Femur (tissue), 1 donor: Measurements from ENCODE around the gene SNX9.
A peak's percentile ranks its signal among the peaks of the same experiment; 100 is the strongest.
"Not testable (repeated sequence)": the region's sequence is repeated elsewhere in the genome, so short reads cannot be mapped to it uniquely, and the experiment has no call there.

Source experiments
- DNase-seq: peaks from one replicate; pipeline ENCODE4 v3.0.0-alpha.2; 2017

The SNX9 gene

DNA sequence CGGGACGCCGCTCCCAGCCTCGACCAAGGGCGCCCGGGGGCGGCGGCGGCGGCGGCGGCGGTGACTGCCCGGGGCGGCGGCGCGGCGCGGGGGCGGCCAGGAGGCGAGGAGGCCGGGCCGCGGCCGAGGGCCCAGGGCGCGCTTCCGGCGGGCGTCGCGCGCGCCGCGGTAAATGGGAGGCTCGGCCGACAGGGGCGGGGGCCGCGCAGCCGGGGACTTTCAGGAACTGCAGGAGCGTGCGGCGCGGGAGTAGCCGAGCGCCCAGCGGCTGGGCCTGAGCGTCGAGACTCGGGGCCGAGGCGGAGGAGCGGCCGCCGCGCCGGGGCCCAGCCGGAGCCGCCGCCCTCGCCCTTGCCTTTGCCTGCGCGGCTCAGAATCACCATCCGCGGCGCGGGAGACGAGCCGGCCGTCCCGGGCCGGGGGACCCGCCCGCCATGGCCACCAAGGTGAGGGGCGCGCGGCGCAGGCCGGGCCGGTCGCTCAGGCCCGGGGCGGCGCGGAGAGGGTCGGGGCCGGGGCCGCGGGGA is at the start of gene SNX9:
TSS of gene SNX9 (plus strand) at position 246 of the 527 bp plus-strand sequence. CDS start at position 435, 189 bp downstream.
- DNase-seq, result peak; percentile 86

DNA sequence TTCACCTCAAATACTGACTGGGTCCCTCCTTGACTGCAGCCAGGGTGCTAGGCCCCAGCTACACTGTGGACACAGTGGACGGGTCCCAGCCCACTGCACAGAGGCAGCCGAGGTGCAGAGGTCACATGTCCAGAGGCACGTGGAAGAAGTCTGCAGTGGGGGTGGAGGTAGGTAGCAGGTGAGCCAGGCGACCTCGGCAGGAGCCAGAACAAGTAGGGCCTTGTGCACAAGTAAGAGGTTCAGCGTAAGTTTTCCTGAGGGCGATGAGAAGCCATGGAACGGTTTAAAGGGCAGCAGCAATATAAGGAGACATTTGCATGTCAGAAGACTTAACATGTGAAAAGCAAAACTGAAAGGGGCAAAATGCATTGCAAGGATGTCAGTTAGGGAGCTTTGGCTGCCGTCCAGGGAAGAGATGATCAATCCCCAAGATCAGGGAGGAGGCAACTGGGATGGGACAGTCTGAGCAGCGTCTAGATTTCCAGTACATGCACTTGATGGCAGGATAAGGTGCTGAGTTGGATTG is 49.7 kb upstream of the SNX9 start:
- no peak for DNase-seq

DNA sequence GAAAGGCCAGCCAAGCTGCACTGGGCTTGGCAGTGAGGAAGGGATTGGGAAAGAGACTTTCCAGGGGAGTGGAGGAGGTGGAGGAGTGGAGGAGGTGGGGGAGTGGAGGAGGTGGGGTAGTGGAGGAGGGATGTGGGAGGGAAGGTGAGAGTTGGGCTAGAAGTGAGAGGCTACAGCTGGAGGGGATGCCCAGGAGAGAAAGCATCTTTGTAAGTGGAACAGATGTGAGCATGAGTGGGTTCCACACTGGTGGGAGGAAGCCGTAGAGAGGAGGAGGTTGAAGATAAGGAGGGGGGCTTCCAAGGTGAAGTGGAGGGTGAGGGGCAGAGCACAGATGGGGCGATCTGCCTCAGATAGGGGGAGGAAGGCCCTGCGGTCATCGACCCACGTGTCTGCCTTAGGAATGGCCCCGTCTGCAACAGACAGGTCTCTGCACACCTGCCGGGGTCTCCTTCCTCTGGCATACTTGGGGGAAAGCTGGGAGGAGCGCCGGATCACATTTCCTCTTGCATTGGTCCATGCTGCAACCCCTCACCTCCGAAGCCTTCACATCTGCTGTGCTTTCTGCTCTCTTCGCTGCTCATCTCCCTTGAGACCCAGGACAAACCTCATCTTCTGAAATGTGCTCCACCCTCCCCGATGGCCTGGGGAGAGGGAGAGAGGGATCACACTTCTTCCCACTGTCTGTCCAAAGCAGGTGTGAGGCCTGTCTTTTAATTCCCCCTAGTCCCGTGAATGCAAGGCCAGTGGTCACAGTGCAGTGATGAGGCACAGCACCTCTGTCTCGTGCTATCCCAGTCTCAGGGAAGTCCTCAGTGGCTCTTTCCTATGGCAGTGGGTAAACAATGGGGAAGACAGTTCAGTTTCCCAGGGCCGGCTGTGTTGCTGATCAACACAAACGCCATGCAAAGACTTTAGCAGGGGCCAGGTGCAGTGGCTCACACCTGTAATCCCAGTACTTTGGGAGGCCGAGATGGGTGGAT is 48.6 kb upstream of the SNX9 start:
- no peak for DNase-seq

DNA sequence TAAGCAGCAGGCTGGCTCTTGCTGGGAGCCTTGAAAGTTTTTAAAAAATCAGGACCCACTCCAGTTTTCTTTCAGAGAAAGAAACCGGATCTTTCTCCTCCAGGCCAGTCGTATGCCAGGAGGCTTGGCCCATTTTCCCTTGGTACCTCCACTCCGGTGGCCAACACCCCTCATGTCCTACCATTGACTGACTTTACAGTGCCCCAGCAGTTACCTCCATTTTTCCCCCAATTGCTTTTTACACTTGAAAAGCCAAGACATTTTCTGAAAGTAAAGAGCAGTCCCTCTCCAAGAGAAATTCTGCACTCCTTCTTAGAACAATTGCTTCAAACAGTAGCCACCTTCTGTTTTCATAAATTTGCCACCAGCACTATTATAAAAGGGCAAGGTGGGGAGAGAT is 47.7 kb upstream of the SNX9 start:
- no peak for DNase-seq

DNA sequence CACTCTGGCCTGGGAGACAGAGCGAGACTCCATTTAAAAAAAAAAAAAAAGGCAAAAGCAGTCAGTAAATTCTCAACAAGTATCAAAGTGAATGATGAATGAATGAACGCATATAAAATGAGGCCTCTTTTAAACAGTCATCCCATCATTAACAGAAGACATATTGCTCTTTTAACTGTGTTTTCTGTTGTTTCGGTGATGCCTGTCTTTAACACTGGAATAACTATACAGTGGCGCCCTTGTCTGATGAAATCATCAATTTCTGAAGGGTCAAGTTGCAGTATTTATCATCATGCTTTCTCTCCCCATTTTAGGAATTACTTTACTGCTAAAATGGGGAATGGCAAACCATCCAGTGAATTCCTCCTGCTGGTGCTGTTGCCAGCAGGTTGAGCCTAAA is 45.7 kb upstream of the SNX9 start:
- no peak for DNase-seq

DNA sequence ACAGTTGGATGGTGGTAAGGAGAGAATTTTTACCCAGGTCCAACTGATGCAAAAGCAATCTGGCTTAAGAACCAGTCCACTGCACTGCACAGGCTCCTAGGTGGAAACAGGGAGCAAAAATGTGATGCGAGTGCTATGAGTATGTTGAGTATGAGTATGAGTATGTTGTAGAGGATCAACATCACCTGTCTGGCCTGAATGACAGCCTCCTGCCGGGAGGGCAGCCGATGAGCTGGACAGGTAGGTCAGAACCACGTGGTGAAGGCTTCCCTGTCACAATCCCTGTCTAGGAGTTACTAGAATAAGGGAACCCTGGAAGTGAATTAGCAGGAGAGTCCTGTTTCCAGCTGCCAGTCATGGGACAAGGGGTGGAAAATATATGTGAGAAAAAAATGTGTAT is 44.3 kb upstream of the SNX9 start:
- DNase-seq, result no peak

DNA sequence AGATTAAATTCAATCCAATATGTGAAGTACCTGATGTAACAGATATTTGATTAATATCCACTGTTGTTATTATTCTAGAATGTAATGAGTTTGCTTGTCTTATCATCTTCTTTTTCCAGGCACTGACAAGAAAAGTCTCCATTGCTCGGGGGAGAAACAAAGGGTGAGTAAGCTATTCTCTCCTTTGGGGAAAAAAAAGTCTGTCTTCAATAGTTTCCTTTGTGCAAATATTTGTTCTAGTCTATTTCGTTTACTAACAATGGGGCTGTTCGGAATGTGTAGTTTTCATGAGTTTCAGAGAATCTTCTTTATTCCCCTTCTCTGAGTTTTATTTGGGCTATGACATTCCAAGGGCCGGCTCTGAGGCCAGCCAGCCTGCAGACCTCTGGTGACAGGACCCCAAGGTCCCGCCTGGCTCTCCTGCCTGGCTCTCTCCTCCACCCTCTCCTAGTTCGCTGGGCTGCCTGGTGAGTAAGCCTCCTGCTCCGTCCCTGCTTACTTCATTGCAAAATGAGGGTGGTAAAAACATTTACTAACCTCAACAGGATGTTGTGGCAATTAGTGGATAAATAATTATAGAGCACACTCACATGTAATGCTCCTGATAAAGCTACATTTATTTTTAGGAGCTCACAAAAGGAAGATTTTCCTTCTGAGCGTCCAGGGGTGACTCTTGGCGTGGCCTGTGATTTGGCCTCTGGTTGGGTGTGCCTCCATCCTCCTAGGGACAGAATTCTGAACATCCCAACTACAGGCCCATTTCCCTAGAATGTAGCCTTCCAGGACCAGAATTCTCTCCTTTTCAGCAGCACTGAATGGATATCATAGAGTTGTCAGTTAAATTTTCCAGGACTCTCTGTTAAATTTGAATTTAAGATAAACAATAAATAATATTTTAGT is 43.1 kb upstream of the SNX9 start:
- no peak for DNase-seq

DNA sequence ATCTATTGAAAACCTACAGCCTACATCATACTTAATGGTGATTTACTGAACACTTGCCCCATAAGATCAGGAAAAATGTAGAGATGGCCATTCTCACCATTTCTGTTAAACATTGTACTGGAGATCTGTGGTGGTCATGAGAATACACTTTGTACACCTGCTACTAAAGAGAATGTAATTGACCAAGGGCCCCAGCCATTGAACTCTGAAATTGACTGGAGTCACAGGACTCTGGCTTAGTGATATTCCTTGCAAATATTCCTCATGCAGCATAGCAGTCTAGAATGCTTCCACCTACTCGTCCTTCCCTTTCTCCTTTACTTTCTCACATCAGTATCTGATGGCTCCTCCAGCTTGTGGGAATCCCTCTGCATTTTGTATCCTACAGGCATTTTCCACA is 37.4 kb upstream of the SNX9 start:
- no peak for DNase-seq

DNA sequence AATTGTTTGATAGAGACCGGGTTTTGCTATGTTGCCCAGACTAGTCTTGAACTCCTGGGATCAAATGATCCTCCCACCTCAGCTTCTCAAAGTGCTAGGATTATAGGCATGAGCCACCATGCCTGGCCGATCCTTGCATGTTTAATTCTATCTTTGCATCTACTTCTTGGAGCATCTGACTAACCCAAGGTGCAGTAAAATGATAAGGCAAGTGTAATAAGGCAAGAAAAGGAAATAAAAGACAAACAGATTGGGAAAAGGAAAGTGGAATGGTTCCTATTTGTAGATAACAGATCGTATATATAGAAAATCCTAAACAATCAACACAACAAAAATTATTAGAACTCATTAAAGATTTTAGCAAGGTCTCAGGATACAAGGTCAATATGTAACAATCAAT is 36.8 kb upstream of the SNX9 start:
- DNase-seq, result no peak

DNA sequence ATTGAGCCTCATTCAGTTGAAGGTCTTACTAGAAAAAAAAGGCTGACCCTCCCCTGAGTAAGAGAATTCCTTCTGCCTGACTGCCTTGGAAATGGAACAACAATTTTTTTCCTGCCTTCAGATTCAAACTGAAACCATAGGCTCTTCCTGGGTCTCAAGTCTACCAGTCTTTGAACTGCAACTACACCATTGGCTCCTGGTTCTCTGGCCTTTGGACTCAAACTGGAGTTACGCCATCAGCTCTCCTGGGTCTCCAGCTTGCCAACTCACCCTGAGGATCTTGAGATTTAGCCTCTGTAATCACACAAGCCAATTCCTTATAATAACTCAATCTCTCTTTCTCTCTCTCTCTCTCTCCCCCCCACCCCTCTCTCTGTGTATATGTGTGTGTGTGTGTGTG is 36.0 kb upstream of the SNX9 start:
- no peak for DNase-seq

DNA sequence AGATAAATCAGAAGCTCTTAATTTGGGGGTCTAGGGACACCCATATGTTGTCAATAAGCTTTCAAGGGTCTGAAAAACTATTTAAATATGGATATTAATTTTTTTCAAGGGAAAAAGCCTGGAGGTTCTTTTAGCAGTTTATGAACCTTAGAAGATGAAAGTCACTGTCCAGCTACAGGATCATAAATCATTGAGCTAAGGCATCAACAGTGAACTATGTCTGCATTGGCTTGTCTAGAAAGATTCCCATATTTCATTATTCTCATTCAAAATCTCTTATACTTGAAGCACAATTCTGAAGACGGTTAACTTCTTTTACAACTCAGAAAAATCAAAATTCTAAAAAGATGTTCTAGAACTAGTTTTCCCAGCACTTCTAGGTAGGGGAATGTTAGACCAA is 34.9 kb upstream of the SNX9 start:
- no peak for DNase-seq

DNA sequence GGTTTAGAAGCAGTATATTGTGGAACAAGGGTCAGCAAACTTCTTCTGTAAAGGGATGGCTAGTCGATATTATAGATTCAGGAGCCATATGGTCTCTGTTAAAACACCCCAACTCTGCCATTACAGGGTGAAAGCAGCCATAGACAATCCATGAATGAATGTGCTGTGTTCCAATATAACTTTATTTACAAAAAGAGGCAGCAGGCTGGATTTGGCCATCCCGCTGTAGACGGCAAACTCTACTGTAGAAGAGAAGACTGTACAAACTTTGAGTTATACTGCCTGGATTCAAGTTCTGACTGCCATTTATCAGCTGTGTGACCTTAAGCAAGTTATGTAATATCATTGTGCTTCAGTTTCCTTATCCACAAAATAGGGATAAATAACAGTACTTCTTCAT is 33.7 kb upstream of the SNX9 start:
- DNase-seq, result no peak

DNA sequence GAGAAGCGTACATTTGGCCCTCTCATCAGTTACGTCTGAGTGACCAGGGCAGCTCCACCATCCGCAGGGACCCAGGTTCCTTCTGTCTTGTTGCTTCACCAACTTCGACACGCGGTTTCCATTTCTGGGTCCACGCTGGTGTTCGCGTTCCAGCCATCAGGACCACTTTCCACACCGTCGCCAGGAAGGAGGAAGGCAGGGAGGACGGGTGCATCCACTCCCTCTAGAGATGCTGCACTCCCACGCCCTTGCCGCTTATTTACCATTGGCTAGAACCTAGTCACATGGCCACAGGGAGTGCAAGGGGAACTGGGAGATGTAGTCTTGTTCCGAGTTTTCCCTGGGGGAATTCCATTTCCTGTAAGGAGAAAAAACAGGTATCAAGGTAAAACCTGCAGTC is 33.2 kb upstream of the SNX9 start:
- no peak for DNase-seq

DNA sequence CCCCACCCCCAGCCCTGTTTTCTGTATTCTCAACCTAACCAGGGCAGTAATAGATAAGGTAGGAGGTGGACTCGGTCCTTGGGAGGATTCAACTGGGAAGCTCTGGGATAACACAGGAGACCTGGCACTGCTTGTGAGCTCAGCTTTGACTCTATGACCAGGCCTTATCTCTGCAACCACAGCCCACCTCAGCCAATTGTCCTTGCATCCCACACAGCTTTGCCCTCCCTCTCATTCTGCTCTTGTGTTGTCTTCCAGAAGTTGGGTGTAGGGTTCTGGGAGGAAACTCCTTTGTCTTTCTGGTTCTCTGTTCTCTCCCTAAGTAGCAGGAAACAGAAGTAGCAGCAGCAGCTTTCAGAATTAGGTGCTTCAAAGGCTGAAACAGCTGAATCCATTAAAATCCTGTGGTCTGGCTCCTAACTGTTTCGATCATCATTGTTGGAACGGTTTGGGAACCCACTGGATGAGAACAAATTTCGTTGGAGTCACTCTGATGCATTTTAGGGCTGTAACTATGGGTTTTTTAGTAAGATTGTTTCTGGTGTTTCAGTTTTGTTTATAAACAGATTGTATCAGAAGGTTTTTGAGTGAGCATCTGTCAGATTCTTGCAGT is 32.4 kb upstream of the SNX9 start:
- DNase-seq, result no peak

DNA sequence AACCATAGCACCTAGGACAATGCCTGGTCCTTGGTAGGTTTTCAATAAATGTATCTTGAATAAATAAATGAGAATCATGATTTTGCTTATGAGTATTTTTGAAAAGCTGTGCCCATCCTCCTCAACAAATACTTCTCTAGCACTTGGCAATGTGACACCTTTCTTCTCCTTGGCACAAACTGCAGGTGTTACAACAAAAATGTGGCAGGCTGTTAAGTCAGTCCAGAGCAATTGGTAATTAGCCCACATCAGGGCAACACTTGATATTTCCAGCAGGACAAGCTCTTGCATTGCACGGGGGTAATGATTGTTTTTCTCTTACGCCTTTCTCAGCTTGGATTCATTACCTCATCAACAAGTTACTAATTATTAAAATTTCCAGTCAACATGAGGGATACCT is 31.6 kb upstream of the SNX9 start:
- DNase-seq, result no peak

DNA sequence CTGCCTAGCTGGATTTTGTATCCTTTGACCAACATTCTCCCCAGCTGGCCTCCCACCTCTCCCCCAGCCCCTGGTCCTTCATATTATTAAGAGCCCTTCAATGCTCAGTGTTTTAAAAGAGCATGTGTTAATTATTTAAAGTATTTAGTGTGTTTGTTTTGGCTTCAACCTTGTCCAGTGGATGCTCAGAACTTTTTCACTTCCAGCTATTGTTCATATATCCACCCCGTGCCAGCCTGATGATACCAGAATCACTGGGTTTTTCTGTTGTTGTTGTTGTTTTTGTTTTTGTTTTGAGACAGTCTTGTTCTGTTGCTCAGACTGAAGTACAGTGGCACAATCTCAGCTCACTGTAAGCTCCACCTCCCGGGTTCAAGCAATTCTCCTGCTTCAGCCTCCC is 30.4 kb upstream of the SNX9 start:
- no peak for DNase-seq

DNA sequence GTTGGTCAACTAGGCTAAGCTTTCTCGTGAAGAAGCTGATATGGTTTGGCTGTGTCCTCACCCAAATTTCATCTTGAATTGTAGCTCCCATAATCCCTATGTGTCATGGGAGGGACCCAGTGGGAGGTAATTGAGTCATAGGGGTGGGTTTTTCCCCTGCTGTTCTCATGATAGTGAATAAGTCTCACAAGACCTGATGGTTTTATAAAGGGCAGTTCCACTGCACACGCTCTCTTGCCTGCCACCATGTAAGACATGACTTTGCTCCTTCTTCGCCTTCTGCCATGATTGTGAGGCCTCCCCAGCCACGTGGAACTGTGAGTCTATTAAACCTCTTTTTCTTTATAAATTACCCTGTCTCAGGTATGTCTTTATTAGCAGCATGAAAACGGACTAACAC is 29.0 kb upstream of the SNX9 start:
- not testable (repeated sequence) for DNase-seq

DNA sequence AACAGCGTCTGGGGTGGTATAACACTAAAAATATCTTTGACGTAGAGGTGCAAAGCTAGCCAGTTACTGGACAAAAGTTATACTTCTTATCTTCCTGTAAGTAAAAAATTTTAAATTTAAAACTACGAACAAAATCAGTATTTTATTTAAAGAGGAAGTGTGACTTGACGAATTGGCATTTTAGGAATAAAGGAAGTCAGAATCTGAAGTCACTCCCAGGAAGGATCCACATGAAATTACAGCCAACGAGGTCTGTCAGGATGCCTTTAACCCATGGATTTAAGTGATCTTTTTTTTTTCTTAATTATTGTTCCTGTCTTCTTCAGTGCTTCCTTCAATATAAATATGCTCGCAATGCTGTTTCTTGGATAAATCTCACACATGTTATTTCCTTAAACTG is 27.2 kb upstream of the SNX9 start:
- no peak for DNase-seq

DNA sequence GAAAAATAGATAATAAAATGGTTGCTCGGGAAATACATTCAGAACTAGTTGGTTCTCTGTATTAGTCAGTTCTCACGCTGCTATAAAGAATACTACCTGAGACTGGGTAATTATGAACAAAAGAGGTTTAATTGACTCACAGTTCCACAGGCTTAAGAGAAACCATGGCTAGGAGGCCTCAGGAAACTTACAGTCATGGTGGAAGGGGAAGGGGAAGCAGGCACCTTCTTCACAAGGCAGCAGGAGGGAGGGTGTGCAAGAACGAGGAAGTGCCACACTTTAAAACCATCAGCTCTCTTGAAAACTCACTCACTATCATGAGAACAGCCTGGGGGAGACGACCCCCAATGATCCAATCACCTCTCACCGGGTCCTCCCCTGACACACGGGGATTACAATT is 24.2 kb upstream of the SNX9 start:
- DNase-seq, result no peak

DNA sequence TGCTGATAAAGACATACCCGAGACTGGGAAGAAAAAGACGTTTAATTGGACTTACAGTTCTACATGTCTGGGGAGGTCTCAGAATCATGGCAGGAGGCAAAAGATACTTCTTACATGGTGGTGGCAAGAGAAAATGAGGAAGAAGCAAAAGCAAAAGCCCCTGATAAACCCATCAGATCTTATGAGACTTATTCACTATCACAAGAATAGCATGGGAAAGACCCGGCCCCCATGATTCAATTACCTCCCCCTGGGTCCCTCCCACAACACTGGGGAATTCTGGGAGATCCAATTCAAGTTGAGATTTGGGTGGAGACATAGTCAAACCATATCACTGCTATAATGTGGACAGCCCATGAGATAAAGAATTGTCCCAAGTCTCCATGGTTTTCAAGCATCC is 23.5 kb upstream of the SNX9 start:
- DNase-seq, result not testable (repeated sequence)

DNA sequence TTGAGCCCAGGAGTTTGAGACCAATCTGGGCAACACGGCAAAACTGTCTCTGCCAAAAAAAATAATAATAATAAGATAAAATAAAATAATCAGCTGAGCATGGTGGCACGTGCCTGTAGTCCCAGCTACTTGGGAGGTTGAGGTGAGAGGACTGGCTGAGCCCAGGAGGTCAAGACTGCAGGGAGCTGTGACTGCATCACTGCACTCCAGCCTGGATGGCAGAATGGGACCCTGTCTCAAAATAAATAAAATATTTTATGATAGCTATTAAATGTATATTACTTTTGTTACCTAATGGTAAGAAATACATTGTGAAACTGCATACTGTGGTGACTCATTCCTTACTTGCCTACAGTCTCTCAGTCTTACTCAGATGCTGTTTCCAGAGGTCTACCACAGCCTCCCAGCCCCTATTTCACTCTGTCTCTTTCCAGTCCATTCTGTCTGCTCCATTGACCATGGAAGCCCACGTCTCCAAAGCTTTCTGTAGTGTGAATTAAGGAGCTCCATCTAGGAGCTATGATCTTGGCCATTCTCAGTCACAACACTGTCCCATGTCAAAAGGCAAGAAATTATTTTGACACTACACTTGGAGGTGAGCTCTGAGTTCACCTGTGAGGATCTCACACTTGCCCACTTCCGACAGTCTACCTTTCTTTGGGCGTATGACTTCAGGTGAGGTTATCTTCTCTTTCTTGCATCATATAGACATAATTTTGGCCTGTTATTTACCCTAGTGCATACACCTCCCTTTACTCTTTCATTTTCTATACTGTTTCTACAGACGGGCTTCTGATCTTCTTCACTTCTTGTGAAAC is 22.4 kb upstream of the SNX9 start:
- DNase-seq, result no peak
